Neural cell (in vitro differentiated cells): Measurements from ENCODE around the gene STX4. TPM values are rescaled to one million over a fixed set of nuclear protein-coding genes. Genes with fewer than 3 reads are reported as not detected.

Source experiments
- H2AFZ ChIP-seq: fragments of 200-600, 300-800 bp; sonication (generic), shearing (Covaris generic); 2 replicates; pipeline ENCODE4 v1.6.0; 2014; ENCODE audit warnings: low read depth, mild to moderate bottlenecking, antibody characterized with exemption, low read length, moderate library complexity
- H3F3A ChIP-seq: fragments of 200-600 bp; shearing (Covaris generic); 2 replicates; pipeline ENCODE4 v1.6.1; 2016; ENCODE audit warnings: mild to moderate bottlenecking, moderate library complexity, mixed read lengths, antibody characterized with exemption, low read length; ENCODE audit not compliant: insufficient read depth, poor library complexity, severe bottlenecking
- H3K27ac ChIP-seq: fragments of 200-600, 300-800 bp; sonication (generic), shearing (Covaris generic); 2 replicates; pipeline ENCODE4 v1.5.1; 2014; ENCODE audit warnings: mild to moderate bottlenecking, low read length, moderate library complexity
- H3K27me3 ChIP-seq: fragments of 300-800, 200-600 bp; sonication (generic), shearing (Covaris generic); 2 replicates; pipeline ENCODE4 v1.6.0; 2014; ENCODE audit warnings: mild to moderate bottlenecking, low read depth, low read length, moderate library complexity; ENCODE audit not compliant: insufficient read depth
- H3K36me3 ChIP-seq: fragments of 300-800, 200-600 bp; sonication (generic), shearing (Covaris generic); 2 replicates; pipeline ENCODE4 v1.5.1; 2014; ENCODE audit warnings: mild to moderate bottlenecking, antibody characterized with exemption, low read length, moderate library complexity; ENCODE audit not compliant: insufficient read depth
- H3K4me2 ChIP-seq: fragments of 300-800, 200-600 bp; sonication (generic), shearing (Covaris generic); 2 replicates; pipeline ENCODE4 v1.6.0; 2014; ENCODE audit warnings: mild to moderate bottlenecking, low read length
- H3K4me3 ChIP-seq: fragments of 300-800, 200-600 bp; sonication (generic), shearing (Covaris generic); 2 replicates; pipeline ENCODE4 v1.5.1; 2014; ENCODE audit warnings: mild to moderate bottlenecking, low read length, moderate library complexity
- H3K79me2 ChIP-seq: fragments of 200-600 bp; shearing (Covaris generic); replicated peaks from 2 replicates; pipeline ENCODE4 v1.6.0; 2014; ENCODE audit warnings: mild to moderate bottlenecking, low read length, moderate library complexity; ENCODE audit not compliant: insufficient read depth
- H3K9ac ChIP-seq: fragments of 300-800, 200-600 bp; sonication (generic), shearing (Covaris generic); 2 replicates; pipeline ENCODE4 v1.6.1; 2016; ENCODE audit warnings: mild to moderate bottlenecking, low read length, mixed read lengths
- H3K9me2 ChIP-seq: fragments of 200-600 bp; shearing (Covaris generic); 2 replicates; pipeline ENCODE4 v1.6.1; 2016; ENCODE audit warnings: mild to moderate bottlenecking, low read length, mixed read lengths; ENCODE audit not compliant: insufficient read depth
- H3K9me3 ChIP-seq: fragments of 200-600, 300-800 bp; sonication (generic), shearing (Covaris generic); 2 replicates; pipeline ENCODE4 v1.6.1; 2016; ENCODE audit warnings: mild to moderate bottlenecking, mixed run types, low read length, moderate library complexity, mixed read lengths
- H4K20me1 ChIP-seq: fragments of 200-600 bp; shearing (Covaris generic); 2 replicates; pipeline ENCODE4 v1.6.1; 2016; ENCODE audit warnings: mild to moderate bottlenecking, mixed run types; ENCODE audit not compliant: insufficient read depth
- EP300 ChIP-seq: fragments of 450-650 bp; conservative IDR thresholded peaks from 2 replicates; pipeline ENCODE4 v1.6.1; 2014; ENCODE audit warnings: antibody characterized with exemption, mild to moderate bottlenecking, moderate library complexity; ENCODE audit not compliant: poor library complexity, severe bottlenecking
- EZH2 ChIP-seq: fragments of 200-600, 300-800 bp; shearing (Covaris generic), sonication (generic); IDR thresholded peaks from 2 replicates; pipeline ENCODE4 v1.6.1; 2014; ENCODE audit warnings: antibody characterized with exemption, low read length, borderline replicate concordance, mild to moderate bottlenecking; ENCODE audit not compliant: insufficient read depth, poor library complexity, severe bottlenecking
- MXI1 ChIP-seq: fragments of 450-650 bp; conservative IDR thresholded peaks from 2 replicates; pipeline ENCODE4 v1.6.1; 2014; ENCODE audit warnings: antibody characterized with exemption, mild to moderate bottlenecking; ENCODE audit not compliant: poor library complexity, severe bottlenecking
- POLR2AphosphoS5 ChIP-seq: IDR thresholded peaks from 2 replicates; pipeline ENCODE4 v1.6.1; 2012
- RAD21 ChIP-seq: fragments of 450-650 bp; conservative IDR thresholded peaks from 2 replicates; pipeline ENCODE4 v1.6.1; 2014; ENCODE audit warnings: antibody characterized with exemption, mild to moderate bottlenecking, moderate library complexity
- SMC3 ChIP-seq: fragments of 450-650 bp; conservative IDR thresholded peaks from 2 replicates; pipeline ENCODE4 v1.6.1; 2014; ENCODE audit warnings: antibody characterized with exemption, mild to moderate bottlenecking, moderate library complexity; ENCODE audit not compliant: poor library complexity
- TAF1 ChIP-seq: IDR thresholded peaks from 2 replicates; pipeline ENCODE4 v1.6.1; 2012; ENCODE audit warnings: low read depth
- polyA plus RNA-seq: library from polyadenylated mRNA; depleted of rRNA; stranded (reverse); fragments of >200 nt; gene quantifications from 2 replicates; pipeline ENCODE4 v1.2.3, GENCODE V29; 2014
- TF ChIP-seq, protein P1 (sequence below): fragments of 450-650 bp; IDR thresholded peaks from 2 replicates; pipeline ENCODE4 v1.5.1; 2014; ENCODE audit warnings: antibody characterized with exemption, mild to moderate bottlenecking, moderate library complexity; ENCODE audit not compliant: poor library complexity, severe bottlenecking
- TF ChIP-seq, protein P2 (sequence below): IDR thresholded peaks from 2 replicates; pipeline ENCODE4 v1.6.1; 2012; ENCODE audit warnings: borderline replicate concordance

STX4 gene
- polyA plus RNA-seq, 1 donor from 2014 or later: 32.2 TPM

DNA sequence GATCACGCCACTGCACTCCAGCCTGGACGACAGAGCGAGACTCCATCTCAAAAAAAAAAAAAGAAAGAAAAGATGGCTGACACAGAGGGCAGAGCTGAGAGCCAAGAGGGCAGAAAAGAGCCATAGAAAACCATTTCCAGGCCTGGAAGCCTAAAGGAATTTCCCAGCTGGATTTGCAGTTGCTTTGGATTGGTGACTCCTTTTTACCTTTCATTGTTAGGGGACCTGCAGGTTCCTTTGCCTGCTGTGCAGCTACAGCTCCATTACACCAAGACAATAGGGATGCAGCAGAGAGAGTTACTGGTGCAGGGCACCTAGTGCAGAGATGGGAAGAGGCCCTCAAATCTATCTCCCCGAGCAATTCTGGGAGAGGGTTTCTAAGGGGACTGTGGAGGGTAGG lies 22.3 kb downstream of the STX4 start:
- no peak overlapping the region for H2AFZ ChIP-seq
- no peaks in the 10 kb centered on the region for H3K9me3 ChIP-seq
- H3K36me3 ChIP-seq: no peaks in the 10 kb centered on the region
- H3K27ac ChIP-seq: no peak overlapping the region
- no peak for TF ChIP-seq SMC3
- no peak for TF ChIP-seq POLR2AphosphoS5
- TF ChIP-seq, protein P1, sequence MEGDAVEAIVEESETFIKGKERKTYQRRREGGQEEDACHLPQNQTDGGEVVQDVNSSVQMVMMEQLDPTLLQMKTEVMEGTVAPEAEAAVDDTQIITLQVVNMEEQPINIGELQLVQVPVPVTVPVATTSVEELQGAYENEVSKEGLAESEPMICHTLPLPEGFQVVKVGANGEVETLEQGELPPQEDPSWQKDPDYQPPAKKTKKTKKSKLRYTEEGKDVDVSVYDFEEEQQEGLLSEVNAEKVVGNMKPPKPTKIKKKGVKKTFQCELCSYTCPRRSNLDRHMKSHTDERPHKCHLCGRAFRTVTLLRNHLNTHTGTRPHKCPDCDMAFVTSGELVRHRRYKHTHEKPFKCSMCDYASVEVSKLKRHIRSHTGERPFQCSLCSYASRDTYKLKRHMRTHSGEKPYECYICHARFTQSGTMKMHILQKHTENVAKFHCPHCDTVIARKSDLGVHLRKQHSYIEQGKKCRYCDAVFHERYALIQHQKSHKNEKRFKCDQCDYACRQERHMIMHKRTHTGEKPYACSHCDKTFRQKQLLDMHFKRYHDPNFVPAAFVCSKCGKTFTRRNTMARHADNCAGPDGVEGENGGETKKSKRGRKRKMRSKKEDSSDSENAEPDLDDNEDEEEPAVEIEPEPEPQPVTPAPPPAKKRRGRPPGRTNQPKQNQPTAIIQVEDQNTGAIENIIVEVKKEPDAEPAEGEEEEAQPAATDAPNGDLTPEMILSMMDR: no peak
- no peak for TF ChIP-seq RAD21
- TF ChIP-seq EP300: no peak
- TF ChIP-seq TAF1: no peak
- no peaks in the 10 kb centered on the region for H3K9me2 ChIP-seq
- no peak overlapping the region for H3K4me2 ChIP-seq
- no peak overlapping the region for H3K9ac ChIP-seq
- H3K79me2 ChIP-seq: no peaks in the 10 kb centered on the region
- no peaks in the 10 kb centered on the region for H4K20me1 ChIP-seq
- no peak overlapping the region for H3K4me3 ChIP-seq
- no peaks in the 10 kb centered on the region for H3K27me3 ChIP-seq
- no peaks in the 10 kb centered on the region for H3F3A ChIP-seq

DNA sequence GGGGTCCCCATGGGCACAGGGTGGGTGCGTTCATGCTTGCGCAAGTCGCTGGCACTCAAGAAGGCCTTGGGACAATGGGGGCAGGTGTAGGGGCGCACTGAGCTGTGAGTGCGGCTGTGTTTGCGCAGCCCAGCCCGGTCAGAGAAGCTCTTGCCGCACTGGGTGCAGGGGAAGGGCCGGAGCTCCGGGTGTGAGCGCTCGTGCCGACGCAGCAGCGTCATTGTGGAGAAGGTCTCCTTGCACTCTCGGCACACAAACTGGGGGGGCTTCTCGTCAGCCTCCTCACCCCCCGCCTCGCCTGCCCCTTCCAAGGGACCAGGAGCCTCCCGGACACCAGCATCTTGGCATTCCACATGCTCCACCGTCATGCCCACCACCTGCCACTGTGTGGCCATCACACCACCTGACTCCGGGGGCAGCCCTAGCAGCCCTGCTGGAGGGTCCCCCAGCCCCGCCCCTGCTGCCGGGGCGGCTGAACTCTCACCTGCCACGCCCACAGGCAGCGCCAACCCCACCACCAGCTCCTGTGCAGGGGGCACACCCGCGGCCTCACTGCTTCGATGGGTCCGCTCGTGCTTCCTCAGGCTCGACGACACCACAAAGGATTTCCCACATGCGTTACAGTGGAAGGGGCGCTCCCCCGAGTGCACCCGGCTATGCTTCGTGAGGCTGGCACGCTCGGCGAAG lies 27.9 kb downstream of the STX4 start:
- H3K27ac ChIP-seq: no peak overlapping the region
- peaks cover 7% of the 10 kb centered on the region for H3K36me3 ChIP-seq

More for the DNA sequence above, 27.9 kb downstream of the STX4 start:
- Histone ChIP-seq H3K4me3 (no peak overlapping the region), H3K79me2 (no peaks in the 10 kb centered on the region), H3F3A (no peaks in the 10 kb centered on the region), H3K4me2 (no peak overlapping the region), H4K20me1 (no peaks in the 10 kb centered on the region), H3K9ac (no peak overlapping the region), H3K9me2 (no peaks in the 10 kb centered on the region), H2AFZ (no peak overlapping the region), H3K27me3 (no peaks in the 10 kb centered on the region), H3K9me3 (no peaks in the 10 kb centered on the region)
- TF ChIP-seq TAF1: no peak
- TF ChIP-seq, protein P2, sequence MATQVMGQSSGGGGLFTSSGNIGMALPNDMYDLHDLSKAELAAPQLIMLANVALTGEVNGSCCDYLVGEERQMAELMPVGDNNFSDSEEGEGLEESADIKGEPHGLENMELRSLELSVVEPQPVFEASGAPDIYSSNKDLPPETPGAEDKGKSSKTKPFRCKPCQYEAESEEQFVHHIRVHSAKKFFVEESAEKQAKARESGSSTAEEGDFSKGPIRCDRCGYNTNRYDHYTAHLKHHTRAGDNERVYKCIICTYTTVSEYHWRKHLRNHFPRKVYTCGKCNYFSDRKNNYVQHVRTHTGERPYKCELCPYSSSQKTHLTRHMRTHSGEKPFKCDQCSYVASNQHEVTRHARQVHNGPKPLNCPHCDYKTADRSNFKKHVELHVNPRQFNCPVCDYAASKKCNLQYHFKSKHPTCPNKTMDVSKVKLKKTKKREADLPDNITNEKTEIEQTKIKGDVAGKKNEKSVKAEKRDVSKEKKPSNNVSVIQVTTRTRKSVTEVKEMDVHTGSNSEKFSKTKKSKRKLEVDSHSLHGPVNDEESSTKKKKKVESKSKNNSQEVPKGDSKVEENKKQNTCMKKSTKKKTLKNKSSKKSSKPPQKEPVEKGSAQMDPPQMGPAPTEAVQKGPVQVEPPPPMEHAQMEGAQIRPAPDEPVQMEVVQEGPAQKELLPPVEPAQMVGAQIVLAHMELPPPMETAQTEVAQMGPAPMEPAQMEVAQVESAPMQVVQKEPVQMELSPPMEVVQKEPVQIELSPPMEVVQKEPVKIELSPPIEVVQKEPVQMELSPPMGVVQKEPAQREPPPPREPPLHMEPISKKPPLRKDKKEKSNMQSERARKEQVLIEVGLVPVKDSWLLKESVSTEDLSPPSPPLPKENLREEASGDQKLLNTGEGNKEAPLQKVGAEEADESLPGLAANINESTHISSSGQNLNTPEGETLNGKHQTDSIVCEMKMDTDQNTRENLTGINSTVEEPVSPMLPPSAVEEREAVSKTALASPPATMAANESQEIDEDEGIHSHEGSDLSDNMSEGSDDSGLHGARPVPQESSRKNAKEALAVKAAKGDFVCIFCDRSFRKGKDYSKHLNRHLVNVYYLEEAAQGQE: no peak
- TF ChIP-seq EP300: no peak
- no peak for TF ChIP-seq SMC3
- TF ChIP-seq EZH2: no peak
- TF ChIP-seq, protein P1: no peak
- no peak for TF ChIP-seq MXI1
- TF ChIP-seq POLR2AphosphoS5: no peak
- no peak for TF ChIP-seq RAD21
